GM18526 (cell line): Measurements from ENCODE around the gene FADD.

Experiments used
- POLR2A ChIP-seq: IDR thresholded peaks from 3 replicates; pipeline ENCODE4 v1.6.1; 2011; ENCODE audit not compliant: insufficient read length; ENCODE audit errors: extremely low read depth

FADD gene

DNA sequence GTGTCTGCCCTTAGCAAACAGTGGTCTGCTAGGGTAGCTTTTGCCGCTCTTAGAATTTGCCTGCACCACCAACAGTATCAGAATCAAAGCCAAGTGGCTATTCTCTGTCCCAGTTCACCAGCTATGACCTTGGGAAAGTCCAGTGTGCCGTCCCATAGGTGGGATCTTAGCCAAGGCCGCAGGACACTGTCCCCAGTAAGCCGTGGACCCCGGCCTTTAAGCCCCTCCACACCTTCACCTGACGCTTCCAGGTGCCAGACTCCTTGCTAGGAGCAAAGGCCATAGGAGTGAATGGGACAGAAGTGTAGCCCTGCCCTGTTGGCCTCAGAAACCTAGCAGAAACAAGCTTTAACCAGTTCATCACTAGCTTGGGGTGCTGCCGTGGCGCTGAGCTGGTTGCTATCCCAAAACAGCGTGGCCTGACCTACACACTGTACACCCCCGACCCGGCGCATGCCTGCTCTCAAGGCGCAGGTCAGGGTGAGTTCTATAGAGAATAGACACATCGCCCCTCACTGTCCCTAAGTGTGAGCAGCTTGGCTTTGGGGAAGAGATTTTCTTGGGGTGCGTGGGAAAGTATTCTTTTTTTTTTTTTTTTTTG, 4.5 kb downstream of the FADD start:
- no peak for TF ChIP-seq POLR2A

DNA sequence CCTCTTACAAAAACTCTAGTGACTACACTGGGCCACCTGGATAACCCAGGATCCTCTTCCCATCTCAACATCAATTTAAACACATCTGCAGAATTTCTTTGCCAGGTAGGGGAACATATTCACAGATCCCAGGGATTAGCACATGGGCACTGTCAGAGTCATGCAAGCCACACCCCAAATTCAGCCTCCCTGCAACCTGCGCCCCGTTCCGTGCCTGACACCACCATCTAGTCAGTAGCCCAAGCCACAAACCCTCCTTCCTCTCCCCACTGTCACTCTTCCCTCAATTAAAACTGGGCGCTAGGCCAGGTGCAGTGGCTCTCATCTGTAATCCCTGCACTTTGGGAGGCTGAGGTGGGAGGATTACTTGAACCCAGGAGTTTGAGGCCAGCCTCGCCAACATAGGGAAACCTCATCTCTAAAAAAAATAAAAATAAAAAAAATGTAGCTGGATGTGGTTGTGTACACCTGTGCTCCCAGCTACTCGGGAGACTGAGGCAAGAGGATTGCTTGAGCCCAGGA, 6.4 kb downstream of the FADD start:
- no peak for TF ChIP-seq POLR2A

DNA sequence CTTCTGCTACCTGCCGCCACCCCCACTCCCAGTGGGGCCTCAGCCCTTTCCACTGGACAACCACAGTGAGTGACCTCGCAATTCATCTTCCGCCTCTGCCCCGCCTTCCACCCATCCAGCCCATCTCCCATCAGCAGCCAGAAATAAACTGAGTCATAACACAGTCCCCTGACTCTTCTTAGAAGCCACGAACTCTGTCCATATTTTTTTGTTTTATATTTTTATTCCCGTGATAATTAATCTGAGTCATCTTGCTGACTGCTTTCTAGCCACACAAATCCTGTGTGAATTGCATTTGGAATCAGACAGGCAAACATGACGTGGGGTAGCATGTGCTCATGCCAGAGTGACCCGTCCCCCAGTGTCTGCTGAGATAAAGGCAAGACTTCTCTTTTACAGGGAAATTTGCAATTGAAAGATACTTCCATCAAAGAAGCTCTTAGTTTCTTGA, 7.0 kb downstream of the FADD start:
- no peak for TF ChIP-seq POLR2A

DNA sequence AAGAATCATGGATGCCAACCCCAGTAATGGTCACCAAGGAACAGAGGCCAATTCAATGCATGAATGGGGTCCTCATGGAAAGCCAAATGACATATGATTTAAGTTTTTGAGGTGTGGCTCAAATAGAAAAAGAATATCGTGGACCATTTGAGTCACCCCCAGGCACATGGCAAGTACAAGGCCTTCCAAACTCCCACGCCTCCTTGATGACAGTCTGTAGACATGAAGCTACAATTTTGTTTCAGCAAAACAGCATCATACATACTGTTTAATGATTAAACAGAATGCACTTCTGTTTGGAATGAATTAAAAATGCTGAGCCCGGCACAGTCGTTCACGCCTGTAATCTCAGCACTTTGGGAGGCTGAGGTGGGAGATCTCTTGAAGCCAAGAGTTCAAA, 7.4 kb downstream of the FADD start:
- no peak for TF ChIP-seq POLR2A

DNA sequence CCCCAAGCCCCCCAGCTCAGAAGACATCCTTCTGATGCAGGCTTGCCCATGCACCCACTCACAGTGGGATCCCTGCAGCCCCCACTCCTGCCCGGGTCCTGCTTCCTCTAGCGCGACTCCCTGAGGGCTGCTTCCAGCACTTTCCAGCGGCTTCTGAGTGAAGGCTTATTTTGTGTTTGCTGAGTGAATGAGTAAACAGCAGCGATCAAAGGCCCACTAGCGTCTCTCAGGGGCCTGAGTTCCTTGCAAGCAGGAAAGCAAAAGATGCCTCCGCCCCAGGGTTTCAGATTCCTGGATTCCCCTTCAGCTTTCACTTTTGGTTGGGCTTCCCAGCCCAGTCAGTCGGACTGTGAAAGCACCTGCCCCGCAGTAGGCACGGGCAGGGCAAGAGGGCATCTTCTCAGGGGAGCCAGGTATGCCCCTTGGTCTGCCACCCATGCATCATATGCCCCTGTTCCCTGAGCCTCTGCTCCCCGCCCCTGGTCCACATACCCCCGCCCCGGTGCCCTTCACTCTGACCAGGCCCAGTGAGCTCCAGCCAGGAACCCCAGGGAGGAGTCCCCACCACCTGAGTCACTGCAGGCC, 9.2 kb downstream of the FADD start:
- TF ChIP-seq POLR2A = no peak

DNA sequence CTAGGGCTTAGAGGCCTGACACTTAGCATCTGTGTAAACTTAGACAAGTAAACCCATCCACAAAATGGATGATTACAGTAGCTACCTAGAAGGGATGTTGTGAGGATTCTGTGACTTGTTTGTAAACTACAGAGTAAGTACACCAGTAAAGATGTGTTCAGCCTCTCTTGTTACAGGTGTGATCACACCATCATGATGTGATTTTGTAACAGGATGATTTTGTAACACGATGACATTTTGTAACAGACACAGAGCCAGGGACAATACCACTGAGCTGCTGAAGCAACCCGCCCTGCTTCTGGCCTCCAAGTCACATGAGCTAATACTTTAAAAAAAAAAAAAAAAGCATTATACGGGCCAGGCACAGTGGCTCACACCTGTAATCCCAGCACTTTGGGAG, 17.0 kb downstream of the FADD start:
- TF ChIP-seq POLR2A = no peak

DNA sequence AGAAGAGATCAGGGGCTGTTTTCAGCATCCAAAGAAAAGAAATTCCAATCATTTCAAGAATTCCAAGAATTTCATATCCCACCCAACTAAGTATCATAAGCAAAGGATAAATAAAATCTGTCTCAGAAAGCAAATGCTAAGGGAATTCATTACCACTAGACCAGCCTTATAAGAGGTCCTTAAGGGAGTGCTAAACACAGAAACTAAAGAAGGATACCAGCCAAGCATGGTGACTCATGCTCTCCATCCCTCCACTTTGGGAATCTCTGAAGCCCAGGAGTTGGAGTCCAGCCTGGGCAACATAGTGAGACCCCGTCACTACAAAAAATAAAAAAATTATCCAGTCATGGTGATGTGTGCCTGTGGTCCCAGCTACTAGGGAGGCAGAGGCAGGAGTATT, 17.8 kb downstream of the FADD start:
- no peak for TF ChIP-seq POLR2A

DNA sequence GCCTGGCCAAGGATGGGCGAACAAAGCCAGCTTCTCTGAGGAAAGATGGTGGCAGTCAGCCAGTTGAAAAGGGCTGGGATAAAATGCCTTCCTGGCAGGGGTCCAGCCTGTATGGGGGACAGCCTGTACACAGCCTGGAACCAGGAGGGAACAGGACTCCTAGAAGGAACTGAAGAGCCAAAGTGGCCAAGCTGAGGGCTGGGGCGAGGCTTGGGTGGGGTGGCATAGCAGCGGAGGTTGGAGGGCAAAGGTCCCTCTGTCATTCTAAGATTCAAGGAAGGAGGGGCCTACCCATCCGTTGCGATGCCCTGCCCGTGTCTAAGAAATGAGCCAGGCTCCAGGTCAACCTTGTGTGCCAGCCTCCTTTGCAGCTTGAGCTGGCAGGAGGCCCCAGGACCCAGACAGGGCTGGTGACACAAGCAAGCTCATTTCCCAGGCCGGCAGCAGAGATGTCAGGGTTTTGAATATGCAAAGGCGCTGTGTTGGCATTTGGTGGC, 22.6 kb downstream of the FADD start:
- TF ChIP-seq POLR2A = no peak

DNA sequence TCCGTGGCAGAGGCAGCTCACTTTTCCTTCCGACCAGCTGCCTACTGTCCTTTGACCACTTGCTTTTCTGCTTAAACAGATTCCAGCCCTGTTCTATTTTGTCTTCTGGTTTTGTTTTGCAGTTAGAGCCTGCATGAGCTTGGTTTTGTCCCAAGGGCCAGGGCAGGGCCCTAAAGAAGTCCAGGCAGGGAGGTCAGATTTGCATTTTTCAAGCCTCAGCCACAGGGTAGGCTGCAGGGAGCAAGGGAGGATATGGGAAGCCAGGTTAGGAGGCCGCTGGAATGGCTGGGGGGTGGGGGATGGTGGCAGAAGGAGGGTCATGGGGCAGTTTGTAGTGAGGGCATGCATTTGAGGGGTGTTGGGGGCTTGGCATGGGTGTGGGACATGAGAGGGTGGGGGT, 23.1 kb downstream of the FADD start:
- TF ChIP-seq POLR2A = no peak

DNA sequence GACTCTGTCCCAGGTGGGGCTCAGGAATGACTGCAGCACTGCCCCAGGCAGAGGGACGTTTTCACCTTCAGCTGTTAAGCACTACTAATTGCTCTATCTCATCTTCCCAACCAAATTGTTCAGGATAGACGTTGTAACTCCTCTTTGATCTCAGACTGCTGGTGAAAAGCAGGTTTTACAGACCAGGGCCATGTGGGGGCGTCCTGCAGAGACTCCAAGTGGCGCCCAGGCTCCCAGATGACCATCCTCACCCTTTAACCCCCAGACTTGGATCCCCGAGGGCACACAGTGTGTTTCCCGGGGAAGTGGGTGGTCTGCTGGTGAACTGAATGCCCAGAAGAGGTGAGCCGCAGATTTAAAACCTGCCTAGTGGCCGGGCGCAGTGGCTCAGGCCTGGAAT, 23.9 kb downstream of the FADD start:
- TF ChIP-seq POLR2A = no peak

DNA sequence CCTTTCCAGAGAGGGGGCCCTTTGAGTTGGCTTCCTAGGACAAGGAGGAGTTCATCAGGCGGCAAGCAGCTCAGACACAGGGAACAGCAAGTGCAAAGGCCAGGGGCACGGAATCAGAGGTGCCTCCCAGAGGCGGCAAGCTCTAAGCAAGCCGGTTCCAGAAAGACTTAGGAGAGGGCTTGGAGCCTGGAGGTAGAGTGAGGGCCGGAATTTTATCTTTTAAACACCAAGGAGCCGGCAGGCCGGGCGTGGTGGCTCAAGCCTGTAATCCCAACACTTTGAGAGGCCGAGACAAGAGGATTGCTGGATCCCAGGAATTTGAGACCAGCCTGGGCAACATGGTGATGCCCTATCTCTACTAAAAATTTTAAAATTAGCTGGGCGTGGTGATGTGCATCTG, 26.6 kb downstream of the FADD start:
- no peak for TF ChIP-seq POLR2A

DNA sequence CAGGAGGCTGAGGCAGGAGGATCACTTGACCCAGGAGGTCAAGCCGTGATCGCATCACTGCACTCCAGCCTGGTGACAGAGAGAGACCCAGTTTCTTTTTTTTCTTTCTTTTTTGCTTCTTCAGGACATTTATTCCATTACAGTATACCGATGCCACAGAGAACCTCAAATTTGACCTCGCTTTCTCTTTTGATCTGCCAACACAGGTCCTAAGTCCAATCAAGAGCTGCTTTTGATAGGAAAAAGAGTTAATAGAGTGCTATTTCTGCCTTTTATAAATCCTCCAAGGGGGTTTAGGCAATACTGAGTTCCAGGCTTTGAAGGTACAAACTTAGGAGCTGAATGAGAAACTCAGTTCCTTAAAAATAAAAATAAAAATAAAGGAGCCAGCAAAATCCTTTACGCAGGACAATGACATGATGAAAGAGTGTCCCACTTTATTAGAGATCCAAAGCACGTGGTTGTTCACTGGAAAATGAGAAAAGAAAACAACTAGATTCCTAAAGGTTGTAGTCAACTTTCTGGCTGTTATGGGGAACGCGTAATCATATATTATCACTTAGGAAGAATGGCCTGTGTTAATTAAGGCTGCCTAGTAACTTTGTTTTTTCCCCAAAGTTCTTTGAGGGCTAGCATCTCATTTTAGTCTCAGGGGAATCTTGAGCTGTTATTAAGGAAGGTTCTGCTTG, 27.2 kb downstream of the FADD start:
- no peak for TF ChIP-seq POLR2A

DNA sequence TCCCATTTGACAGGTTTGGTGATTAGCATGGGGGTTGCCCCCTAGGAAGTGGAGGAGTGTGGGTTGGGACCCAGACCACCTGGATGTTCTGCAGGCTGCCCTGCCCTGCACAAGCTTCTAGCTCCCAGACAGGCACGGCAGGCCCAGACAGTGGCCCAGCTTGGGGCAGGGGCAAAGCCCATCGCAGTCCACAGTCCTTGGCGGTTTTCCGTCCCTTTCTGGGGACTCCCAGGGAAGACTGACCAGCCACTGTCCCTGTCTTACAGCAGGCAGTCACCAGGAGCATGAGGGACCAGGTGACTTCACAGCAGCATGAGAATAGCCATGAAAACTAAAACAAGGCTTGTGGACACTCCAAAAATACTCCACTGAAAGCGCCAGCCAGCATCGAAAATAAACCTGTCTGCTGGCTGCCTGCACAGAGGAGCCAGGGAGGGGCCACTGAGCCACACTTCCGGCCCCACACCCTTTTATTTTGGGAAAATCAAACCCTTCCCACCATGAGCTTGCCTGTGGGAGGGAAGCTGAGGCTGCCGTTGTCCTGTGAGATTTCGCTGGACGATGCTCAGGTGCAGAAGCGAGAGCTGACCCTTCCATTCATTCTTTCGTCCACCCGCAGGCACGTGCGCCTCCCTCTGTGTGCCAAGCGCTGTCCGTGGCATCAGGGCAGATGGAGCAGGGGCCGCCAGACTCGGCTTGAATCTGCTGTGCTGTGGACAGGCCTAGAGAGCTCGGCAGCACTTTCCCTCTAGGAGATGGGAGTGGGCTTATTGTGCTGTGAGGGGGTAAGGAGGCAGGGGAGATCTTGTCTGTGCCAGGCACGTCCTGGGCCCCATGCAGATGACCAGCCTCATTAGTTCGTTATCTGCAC, 28.0 kb downstream of the FADD start:
- TF ChIP-seq POLR2A = no peak

DNA sequence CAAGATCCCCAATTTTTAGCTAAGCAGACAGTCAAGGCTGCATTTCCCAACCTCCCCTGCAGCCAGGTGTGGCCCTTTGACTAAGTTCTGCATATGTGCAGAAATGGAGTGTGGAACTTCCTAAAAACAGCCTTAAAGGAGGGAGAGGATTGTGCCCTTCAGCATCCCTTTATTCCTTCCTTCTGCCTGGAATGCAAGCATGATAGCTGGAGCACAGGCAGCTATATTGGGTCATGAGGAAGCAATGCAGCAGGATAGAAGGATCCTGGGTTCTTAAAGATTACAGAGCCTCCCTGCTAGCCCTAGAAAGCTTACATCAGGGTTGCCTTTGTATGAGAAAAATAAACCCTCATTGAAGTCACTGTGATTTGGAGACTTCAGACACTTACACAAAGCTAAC, 29.9 kb downstream of the FADD start:
- no peak for TF ChIP-seq POLR2A

DNA sequence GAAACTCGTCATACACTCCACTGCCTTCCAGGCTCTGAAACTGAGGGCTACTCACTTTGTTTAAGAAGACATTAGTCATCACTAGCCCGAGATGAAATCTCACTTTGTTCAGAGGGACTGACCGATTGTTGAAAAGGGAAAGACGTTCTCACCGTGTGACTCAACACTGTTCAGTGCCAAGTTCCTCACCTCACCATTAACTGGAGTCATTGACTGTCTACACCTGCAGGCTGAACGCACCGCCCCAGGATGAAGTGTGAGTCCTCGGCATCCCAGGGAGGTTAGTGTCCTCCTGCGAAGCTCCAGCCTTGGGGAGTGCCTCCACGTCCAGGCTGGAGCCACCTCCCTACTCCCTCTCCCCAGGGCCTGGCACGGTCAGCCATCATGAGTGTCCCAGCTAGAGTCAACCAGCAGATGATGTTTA, 30.4 kb downstream of the FADD start:
- TF ChIP-seq POLR2A = no peak
